Measurements from ENCODE around the gene EDC4. TPM values are rescaled to one million over a fixed set of nuclear protein-coding genes. Genes with fewer than 3 reads are reported as not detected.

Gene EDC4
- polyA plus RNA-seq, 1 experiment = 18.7 TPM

DNA sequence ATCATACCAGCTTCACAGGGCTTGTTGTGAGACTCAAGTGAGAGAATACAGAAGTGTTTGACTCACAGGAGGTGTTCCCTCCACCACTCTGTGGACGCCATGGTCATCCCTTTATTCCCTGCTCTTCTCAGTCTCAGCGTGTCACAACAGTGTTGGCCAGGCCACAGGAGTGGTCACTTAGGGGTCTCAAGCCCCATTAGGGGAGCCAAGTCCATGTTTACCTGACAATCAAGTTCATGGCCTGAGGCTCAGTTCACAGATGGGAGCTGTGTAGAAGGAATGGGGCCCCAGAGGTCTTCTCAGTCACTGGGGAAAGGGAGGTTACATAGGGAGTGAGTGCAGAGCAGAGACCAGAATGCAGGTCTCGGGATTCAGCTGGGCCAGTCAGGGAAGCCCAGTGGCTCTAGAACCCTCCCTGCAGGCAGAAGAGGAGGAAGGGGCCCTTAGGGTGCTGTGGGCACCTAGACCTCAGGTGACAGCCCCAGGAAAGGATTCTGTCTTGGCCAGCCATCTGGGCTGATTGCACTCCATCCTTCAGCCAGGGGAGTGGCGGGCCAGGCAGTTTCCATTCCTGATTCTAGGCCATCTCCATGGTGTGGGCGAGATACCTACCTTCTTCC is 15.8 kb upstream of the EDC4 start:
- peak overlapping the region; percentile 3 for H3K27ac ChIP-seq (ENCODE audit: low read depth, low read length)
- TF ChIP-seq, protein P1, sequence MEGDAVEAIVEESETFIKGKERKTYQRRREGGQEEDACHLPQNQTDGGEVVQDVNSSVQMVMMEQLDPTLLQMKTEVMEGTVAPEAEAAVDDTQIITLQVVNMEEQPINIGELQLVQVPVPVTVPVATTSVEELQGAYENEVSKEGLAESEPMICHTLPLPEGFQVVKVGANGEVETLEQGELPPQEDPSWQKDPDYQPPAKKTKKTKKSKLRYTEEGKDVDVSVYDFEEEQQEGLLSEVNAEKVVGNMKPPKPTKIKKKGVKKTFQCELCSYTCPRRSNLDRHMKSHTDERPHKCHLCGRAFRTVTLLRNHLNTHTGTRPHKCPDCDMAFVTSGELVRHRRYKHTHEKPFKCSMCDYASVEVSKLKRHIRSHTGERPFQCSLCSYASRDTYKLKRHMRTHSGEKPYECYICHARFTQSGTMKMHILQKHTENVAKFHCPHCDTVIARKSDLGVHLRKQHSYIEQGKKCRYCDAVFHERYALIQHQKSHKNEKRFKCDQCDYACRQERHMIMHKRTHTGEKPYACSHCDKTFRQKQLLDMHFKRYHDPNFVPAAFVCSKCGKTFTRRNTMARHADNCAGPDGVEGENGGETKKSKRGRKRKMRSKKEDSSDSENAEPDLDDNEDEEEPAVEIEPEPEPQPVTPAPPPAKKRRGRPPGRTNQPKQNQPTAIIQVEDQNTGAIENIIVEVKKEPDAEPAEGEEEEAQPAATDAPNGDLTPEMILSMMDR (IDR thresholded peaks at IDR 0.05; ENCODE audit: low read depth, low read length) = no peak
- CTCF ChIA-PET = interaction anchor here (1.0 to 1.8 kb wide), 2 partner anchors 27 to 40 kb away, joined by 3 to 5 read pairs; no protein-coding TSS in a partner anchor
- H3K9me3 ChIP-seq (ENCODE audit: control insufficient read depth, insufficient read depth, low read length) = no peaks in the 10 kb centered on the region
- H3K27me3 ChIP-seq (ENCODE audit: control insufficient read depth, insufficient read depth, low read length) = no peaks in the 10 kb centered on the region
- H3K4me3 ChIP-seq (ENCODE audit: low read depth, low read length) = no peak overlapping the region
- no peak for DNase-seq (ENCODE audit: low read depth, low spot score)
- POLR2A ChIA-PET = interaction anchor here (0.6 kb wide), 1 partner anchor 35 kb away, joined by 3 read pairs; no protein-coding TSS in a partner anchor

- ChIA-PET CTCF (interaction anchor here (1.0 to 1.8 kb wide), 2 partner anchors 26 to 41 kb away, joined by 3 to 5 read pairs; no protein-coding TSS in a partner anchor), POLR2A (interaction anchor here (0.5 to 0.6 kb wide), 2 partner anchors 34 to 236 kb away, joined by 3 to 4 read pairs; no protein-coding TSS in a partner anchor)
- TF ChIP-seq, protein P1 (IDR thresholded peaks at IDR 0.05; ENCODE audit: low read depth, low read length) = no peak
- DNase-seq (ENCODE audit: low read depth, low spot score) = peak; percentile 48
- H3K4me3 ChIP-seq (ENCODE audit: low read depth, low read length) = no peak overlapping the region
- no peaks in the 10 kb centered on the region for H3K9me3 ChIP-seq (ENCODE audit: control insufficient read depth, insufficient read depth, low read length)
- H3K27me3 ChIP-seq (ENCODE audit: control insufficient read depth, insufficient read depth, low read length) = no peaks in the 10 kb centered on the region
- peak overlapping the region; percentile 73 for H3K27ac ChIP-seq (ENCODE audit: low read depth, low read length)
Observed at GRCh38 chr16:67857547-67858233, 15.2 kb upstream of the EDC4 start.

DNA sequence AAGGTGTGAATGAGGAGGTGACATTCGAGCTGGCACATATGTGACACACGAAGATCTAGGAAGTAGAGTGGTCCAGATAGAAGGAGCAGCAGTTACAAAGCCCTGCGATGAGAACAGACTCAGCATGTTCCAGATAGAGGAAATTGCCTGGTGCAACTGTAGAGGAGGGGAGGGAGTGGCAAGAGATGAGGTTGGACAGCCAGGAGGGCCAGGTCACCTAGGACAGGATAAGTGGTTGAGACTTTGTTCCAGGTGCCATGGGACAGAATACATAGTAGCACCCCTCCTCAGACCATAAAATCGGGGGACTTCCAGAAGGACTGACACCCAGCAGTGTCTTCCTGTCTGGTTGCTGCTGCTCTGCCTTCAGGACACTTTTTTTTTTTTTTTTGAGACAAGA is 14.4 kb upstream of the EDC4 start:
- no peaks in the 10 kb centered on the region for H3K27me3 ChIP-seq (ENCODE audit: control insufficient read depth, insufficient read depth, low read length)
- H3K4me3 ChIP-seq (ENCODE audit: low read depth, low read length) = no peak overlapping the region
- no peaks in the 10 kb centered on the region for H3K9me3 ChIP-seq (ENCODE audit: control insufficient read depth, insufficient read depth, low read length)
- TF ChIP-seq, protein P1 (IDR thresholded peaks at IDR 0.05; ENCODE audit: low read depth, low read length) = no peak
- POLR2A ChIA-PET = no interaction called here
- CTCF ChIA-PET = interaction anchor here (0.5 to 0.6 kb wide), 2 partner anchors 70 to 388 kb away, joined by 3 to 5 read pairs; no protein-coding TSS in a partner anchor
- peak overlapping the region; percentile 73 for H3K27ac ChIP-seq (ENCODE audit: low read depth, low read length)
- DNase-seq (ENCODE audit: low read depth, low spot score) = no peak

- Histone ChIP-seq H3K9me3 (ENCODE audit: control insufficient read depth, insufficient read depth, low read length) (no peaks in the 10 kb centered on the region), H3K27me3 (ENCODE audit: control insufficient read depth, insufficient read depth, low read length) (no peaks in the 10 kb centered on the region), H3K27ac (ENCODE audit: low read depth, low read length) (peak overlapping the region; percentile 3), H3K4me3 (ENCODE audit: low read depth, low read length) (no peak overlapping the region)
- DNase-seq (ENCODE audit: low read depth, low spot score) = no peak
- POLR2A ChIA-PET = interaction anchor here (1.8 kb wide), 1 partner anchor 14 kb away, joined by 9 read pairs; the partner anchor contains the start of genes CENPT and NUTF2
- CTCF ChIA-PET = interaction anchor here (0.8 to 1.7 kb wide), 3 partner anchors 23 to 45 kb away, joined by 3 to 7 read pairs (median 4); partner anchors contain the start of gene NRN1L
- TF ChIP-seq, protein P1 (IDR thresholded peaks at IDR 0.05; ENCODE audit: low read depth, low read length) = no peak
Observed at GRCh38 chr16:67860589-67861398, 12.1 kb upstream of the EDC4 start.

All from AG04450 (cell line).